22Rv1 (cell line): ENCODE results near the gene SKIC2.

Source experiments
- CTCF ChIP-seq: fragments of 450-650 bp; IDR thresholded peaks from 2 replicates; pipeline ENCODE4 v1.5.1; 2017; ENCODE audit warnings: mild to moderate bottlenecking
- ZFX ChIP-seq: fragments of 450-650 bp; IDR thresholded peaks from 2 replicates; pipeline ENCODE4 v1.6.1; 2017; ENCODE audit warnings: antibody characterized with exemption, borderline replicate concordance

- TF ChIP-seq CTCF: no peak
- TF ChIP-seq ZFX: no peak
Measured at GRCh38 chr6:31918069-31918720, 40.8 kb upstream of the SKIC2 start.
